Activated CD8-positive, alpha-beta T cell treated with anti-CD3 and anti-CD28 coated beads for 36 hours (primary cell): ENCODE data around the gene CFAP54. TPM values are rescaled to one million over a fixed set of nuclear protein-coding genes. Genes with fewer than 3 reads are reported as not detected.
"Not testable (repeated sequence)": the region's sequence is repeated elsewhere in the genome, so short reads cannot be mapped to it uniquely, and the experiment has no call there.

Experiments used
- ATAC-seq: fragments of 200-7000 bp; cut with Tn5 transposase; one replicate; pipeline ENCODE4 v1.10.0; 2021; ENCODE audit warnings: mild to moderate bottlenecking, moderate library complexity
- CTCF ChIA-PET: fragments of 350-600 bp; sonication (Branson Sonifier 250); formaldehyde crosslinking; loops from one replicate; lab custom pipeline; 2021; ENCODE audit warnings: antibody characterized with exemption; lab: Charles Lee
- POLR2A ChIA-PET: fragments of 350-600 bp; sonication (Branson Sonifier 250); formaldehyde crosslinking; loops from one replicate; lab custom pipeline; 2021; ENCODE audit warnings: antibody characterized with exemption; lab: Charles Lee
- DNase-seq: peaks from one replicate; pipeline ENCODE4 v3.0.0-alpha.2; 2020
- H3K27ac Mint-ChIP-seq: one replicate; pipeline ENCODE4 v1.8.0; 2021; ENCODE audit warnings: mild to moderate bottlenecking, mixed read lengths
- H3K27me3 Mint-ChIP-seq: one replicate; pipeline ENCODE4 v1.8.0; 2021; ENCODE audit warnings: mixed read lengths
- H3K36me3 Mint-ChIP-seq: one replicate; pipeline ENCODE4 v1.8.0; 2021; ENCODE audit warnings: low read depth, mixed read lengths
- H3K4me1 Mint-ChIP-seq: one replicate; pipeline ENCODE4 v1.8.0; 2021; ENCODE audit warnings: low read depth, mixed read lengths
- H3K4me3 Mint-ChIP-seq: one replicate; pipeline ENCODE4 v1.8.0; 2021; ENCODE audit warnings: mild to moderate bottlenecking, moderate library complexity, mixed read lengths
- H3K9me3 Mint-ChIP-seq: one replicate; pipeline ENCODE4 v1.8.0; 2021; ENCODE audit warnings: mixed read lengths
- CTCF ChIP-seq: fragments of 200-600 bp; IDR thresholded peaks from one replicate; pipeline ENCODE4 v1.8.0; 2022; ENCODE audit warnings: antibody characterized with exemption, mild to moderate bottlenecking
- intact Hi-C: fragments of 100-400 bp; cut with micrococcal nuclease; formaldehyde crosslinking; loops from one replicate; pipeline ENCODE4 v1.10.0; 2022
- total RNA-seq, 2 experiments: library from RNA; stranded (reverse); gene quantifications; one replicate each; pipeline ENCODE4 v1.2.3, GENCODE V29; 2021

Gene CFAP54
- total RNA-seq, 2 experiments from 2014 or later, result 0.38 to 0.45 TPM

- ATAC-seq (no peak), DNase-seq (no peak)
- H3K4me1 Mint-ChIP-seq, result no peaks in the 10 kb centered on the region
- no peak overlapping the region for H3K27ac Mint-ChIP-seq
- CTCF ChIA-PET, result interaction anchor here (0.9 kb wide), 1 partner anchor 399 kb away, joined by 3 read pairs; no protein-coding TSS in a partner anchor
- no peak overlapping the region for H3K4me3 Mint-ChIP-seq
- no peaks in the 10 kb centered on the region for H3K9me3 Mint-ChIP-seq
- POLR2A ChIA-PET, result no interaction called here
- no peak for TF ChIP-seq CTCF
- H3K27me3 Mint-ChIP-seq, result no peaks in the 10 kb centered on the region
- H3K36me3 Mint-ChIP-seq, result no peaks in the 10 kb centered on the region
- intact Hi-C loops, result no loop called here
These were observed 96.6 kb downstream of the CFAP54 start for GRCh38 chr12:96585977-96586376.

GRCh38 chr12:96587691-96588090 lies 98.3 kb downstream of the CFAP54 start:
- POLR2A ChIA-PET, result interaction anchor here (0.5 kb wide), 1 partner anchor 35 kb away, joined by 3 read pairs; no protein-coding TSS in a partner anchor
- Mint-ChIP-seq H3K4me1 (no peaks in the 10 kb centered on the region), H3K27ac (no peak overlapping the region), H3K9me3 (no peaks in the 10 kb centered on the region), H3K36me3 (no peaks in the 10 kb centered on the region), H3K27me3 (peaks cover 2% of the 10 kb centered on the region), H3K4me3 (no peak overlapping the region)
- CTCF ChIA-PET, result no interaction called here
- ATAC-seq (no peak), DNase-seq (no peak)
- TF ChIP-seq CTCF, result no peak
- intact Hi-C loops, result no loop called here

- Mint-ChIP-seq H3K27ac (no peak overlapping the region), H3K36me3 (no peaks in the 10 kb centered on the region), H3K4me3 (no peak overlapping the region), H3K4me1 (no peaks in the 10 kb centered on the region), H3K9me3 (no peaks in the 10 kb centered on the region), H3K27me3 (peaks cover 5% of the 10 kb centered on the region)
- no peak for ATAC-seq
- intact Hi-C loops, result no loop called here
- no peak for TF ChIP-seq CTCF
- no peak for DNase-seq
- ChIA-PET CTCF (no interaction called here), POLR2A (no interaction called here)
These were observed 101.6 kb downstream of the CFAP54 start for GRCh38 chr12:96590970-96591369.

- H3K4me3 Mint-ChIP-seq, CTCF ChIA-PET, DNase-seq, H3K27ac Mint-ChIP-seq, POLR2A ChIA-PET, H3K4me1 Mint-ChIP-seq, H3K9me3 Mint-ChIP-seq, intact Hi-C loops, ATAC-seq, H3K36me3 Mint-ChIP-seq: not testable (repeated sequence)
- peaks cover 47% of the 10 kb centered on the region for H3K27me3 Mint-ChIP-seq
These were observed 115.0 kb downstream of the CFAP54 start for GRCh38 chr12:96604374-96604773.

GRCh38 chr12:96605684-96606083 lies 116.3 kb downstream of the CFAP54 start:
- TF ChIP-seq CTCF, result no peak
- intact Hi-C loops, result no loop called here
- Mint-ChIP-seq H3K36me3 (no peaks in the 10 kb centered on the region), H3K4me1 (no peaks in the 10 kb centered on the region), H3K4me3 (no peak overlapping the region), H3K27ac (no peak overlapping the region), H3K27me3 (peaks cover 44% of the 10 kb centered on the region), H3K9me3 (peaks cover 4% of the 10 kb centered on the region)
- ATAC-seq, result no peak
- POLR2A ChIA-PET, result interaction anchor here (1.6 kb wide), 1 partner anchor 30 kb away, joined by 3 read pairs; no protein-coding TSS in a partner anchor
- CTCF ChIA-PET, result interaction anchor here (1.0 kb wide), 1 partner anchor 28 kb away, joined by 3 read pairs; no protein-coding TSS in a partner anchor
- DNase-seq, result no peak
